Liver (tissue), 9 donors: ENCODE results near the gene CLPTM1L. TPM values are rescaled to one million over a fixed set of nuclear protein-coding genes. Genes with fewer than 3 reads are reported as not detected.

Experiments used
- DNase-seq: peaks from one replicate; pipeline ENCODE4 v3.0.0-alpha.2; 2017; ENCODE audit warnings: low spot score
- H3K27ac ChIP-seq, 2 donors: one replicate each; pipeline ENCODE4 v1.7.0; 2013; ENCODE audit warnings: inconsistent platforms in 2 of 2, low read length in 2 of 2, control low read depth in 1 of 2, low read depth in 1 of 2, mild to moderate bottlenecking in 1 of 2
- H3K27me3 ChIP-seq, 4 donors: one replicate each; pipeline versions ENCODE4 v1.6.1 to v1.7.0; 2013; ENCODE audit warnings: low read length in 3 of 4, inconsistent platforms in 1 of 4, mild to moderate bottlenecking in 1 of 4, moderate library complexity in 1 of 4; ENCODE audit not compliant: control insufficient read depth in 4 of 4, insufficient read depth in 4 of 4
- H3K36me3 ChIP-seq, 4 donors: one replicate each; pipeline versions ENCODE4 v1.6.1 to v1.7.0; 2013; ENCODE audit warnings: low read length in 3 of 4, mild to moderate bottlenecking in 3 of 4, low read depth in 1 of 4, moderate library complexity in 1 of 4; ENCODE audit not compliant: control insufficient read depth in 4 of 4, insufficient read depth in 3 of 4
- H3K4me1 ChIP-seq, 4 donors: one replicate each; pipeline versions ENCODE4 v1.6.1 to v1.7.0; 2013; ENCODE audit warnings: low read length in 3 of 4, mild to moderate bottlenecking in 3 of 4, moderate library complexity in 1 of 4; ENCODE audit not compliant: control insufficient read depth in 4 of 4, insufficient read depth in 4 of 4
- H3K4me3 ChIP-seq, 3 donors: one replicate each; pipeline versions ENCODE4 v1.6.1 to v1.7.0; 2013; ENCODE audit warnings: low read length in 3 of 3, control low read depth in 1 of 3, low read depth in 1 of 3, mild to moderate bottlenecking in 1 of 3
- H3K9ac ChIP-seq, 2 donors: one replicate each; pipeline ENCODE4 v1.7.0; 2013; ENCODE audit warnings: low read length in 2 of 2, mild to moderate bottlenecking in 2 of 2, moderate library complexity in 2 of 2, control low read depth in 1 of 2, low read depth in 1 of 2
- H3K9me3 ChIP-seq, 4 donors: one replicate each; pipeline versions ENCODE4 v1.6.1 to v1.7.0; 2013; ENCODE audit warnings: low read length in 3 of 4; ENCODE audit not compliant: control insufficient read depth in 4 of 4
- ATF3 ChIP-seq: IDR thresholded peaks from 2 replicates; pipeline ENCODE4 v1.6.1; 2016; ENCODE audit warnings: antibody characterized with exemption
- EGR1 ChIP-seq, 2 donors: IDR thresholded peaks; 2 replicates each; pipeline ENCODE4 v1.6.1; 2016 to 2018; ENCODE audit warnings: antibody characterized with exemption in 2 of 2, low read depth in 2 of 2
- FOXA2 ChIP-seq: IDR thresholded peaks from 2 replicates; pipeline ENCODE4 v1.6.1; 2016; ENCODE audit warnings: antibody characterized with exemption
- GABPA ChIP-seq, 2 donors: IDR thresholded peaks in 1 of 2; conservative IDR thresholded peaks in 1 of 2; 2 replicates each; pipeline ENCODE4 v1.6.1; 2016; ENCODE audit warnings: antibody characterized with exemption in 2 of 2, mild to moderate bottlenecking in 1 of 2, moderate library complexity in 1 of 2
- HNF4A ChIP-seq, 2 donors: conservative IDR thresholded peaks; 2 replicates each; pipeline ENCODE4 v1.6.1; 2016; ENCODE audit warnings: antibody characterized with exemption in 2 of 2, mild to moderate bottlenecking in 2 of 2
- HNF4G ChIP-seq: IDR thresholded peaks from 2 replicates; pipeline ENCODE4 v1.6.1; 2016; ENCODE audit warnings: antibody characterized with exemption
- JUND ChIP-seq, 2 donors: IDR thresholded peaks; 2 replicates each; pipeline ENCODE4 v1.6.1; 2016; ENCODE audit warnings: antibody characterized with exemption in 2 of 2
- MAX ChIP-seq: IDR thresholded peaks from 2 replicates; pipeline ENCODE4 v1.6.1; 2016; ENCODE audit warnings: antibody characterized with exemption
- NR2F2 ChIP-seq: IDR thresholded peaks from 2 replicates; pipeline ENCODE4 v1.6.1; 2016; ENCODE audit warnings: antibody characterized with exemption
- RAD21 ChIP-seq, 2 donors: IDR thresholded peaks; 2 replicates each; pipeline ENCODE4 v1.6.1; 2016; ENCODE audit warnings: antibody characterized with exemption in 2 of 2, mild to moderate bottlenecking in 2 of 2
- SP1 ChIP-seq: IDR thresholded peaks from 2 replicates; pipeline ENCODE4 v1.6.1; 2018; ENCODE audit warnings: antibody characterized with exemption, mild to moderate bottlenecking
- TAF1 ChIP-seq: conservative IDR thresholded peaks from 2 replicates; pipeline ENCODE4 v1.6.1; 2016; ENCODE audit warnings: antibody characterized with exemption, mild to moderate bottlenecking
- YY1 ChIP-seq: IDR thresholded peaks from 2 replicates; pipeline ENCODE4 v1.6.1; 2016; ENCODE audit warnings: antibody characterized with exemption, mild to moderate bottlenecking
- ZBTB33 ChIP-seq: IDR thresholded peaks from 2 replicates; pipeline ENCODE4 v1.6.1; 2016; ENCODE audit warnings: antibody characterized with exemption
- WGBS: extraction: QIAGEN DNeasy Blood & Tissue Kit; methylation state at CpG from one replicate; pipeline ENCODE4 v1.1.7; 2013; 5-methylcytosine and 5-hydroxymethylcytosine counted together
- polyA plus RNA-seq, 2 donors: library from polyadenylated mRNA; stranded (reverse) in 1 of 2; unstranded in 1 of 2; fragments of 200-250 nt in 1 of 2; fragments of >200 nt in 1 of 2; fragmentation: Nextera tagmentation in 1 of 2; extraction: Ambion mirVana in 1 of 2; gene quantifications; one replicate each; pipeline versions ENCODE4 v1.2.1 to v1.2.3, GENCODE V29; 2013 to 2015
- total RNA-seq, 2 donors: library from RNA; depleted of rRNA; stranded (reverse); fragments of >200 nt; gene quantifications; one replicate each; pipeline ENCODE4 v1.2.3, GENCODE V29; 2014
- donor health status: healthy.
- donor health status: healthy.
- donor health status: healthy.
- donor health status: healthy.
- donor health status: healthy.

CLPTM1L gene
- total and polyA plus RNA-seq, 4 donors: 69.2 to 255 (median 146) TPM

GRCh38 chr5:1351156-1351555, 6.3 kb upstream of the CLPTM1L start:
- no peak overlapping the region for H3K27ac ChIP-seq
- no peak overlapping the region for H3K4me3 ChIP-seq
- no peaks in the 10 kb centered on the region for H3K36me3 ChIP-seq
- H3K27me3 ChIP-seq: no peaks in the 10 kb centered on the region
- no peaks in the 10 kb centered on the region for H3K9me3 ChIP-seq
- H3K4me1 ChIP-seq: peaks cover 0 to 3% (median 0%) of the 10 kb centered on the region in 4 donors
- H3K9ac ChIP-seq: no peak overlapping the region
- WGBS: 82% methylated on average over 4 of the region's 4 CpGs
- no peak for TF ChIP-seq MAX
- TF ChIP-seq NR2F2: no peak
- TF ChIP-seq GABPA (IDR thresholded peaks at IDR 0.05 in 1 of 2, conservative IDR thresholded peaks at IDR 0.05 in 1 of 2): no peak
- DNase-seq: no peak

GRCh38 chr5:1349246-1349645, 4.3 kb upstream of the CLPTM1L start:
- TF ChIP-seq SP1: no peak
- no peak for TF ChIP-seq EGR1 (IDR thresholded peaks at IDR 0.05; ENCODE audit: low read depth in 2 of 2)
- TF ChIP-seq FOXA2: no peak
- TF ChIP-seq YY1: no peak
- TF ChIP-seq TAF1: no peak
- TF ChIP-seq ATF3: no peak
- no peak for TF ChIP-seq HNF4G
- peaks cover 0 to 12% (median 10%) of the 10 kb centered on the region in 4 donors for H3K4me1 ChIP-seq
- no peaks in the 10 kb centered on the region for H3K9me3 ChIP-seq
- DNase-seq: no peak
- H3K4me3 ChIP-seq: no peak overlapping the region
- H3K27me3 ChIP-seq: no peaks in the 10 kb centered on the region
- H3K36me3 ChIP-seq: no peaks in the 10 kb centered on the region
- H3K27ac ChIP-seq: no peak overlapping the region
- H3K9ac ChIP-seq: no peak overlapping the region
- WGBS: 37% methylated on average over 12 of the region's 12 CpGs

GRCh38 chr5:1348986-1349245, 4.0 kb upstream of the CLPTM1L start:
- H3K4me3 ChIP-seq: no peak overlapping the region
- H3K4me1 ChIP-seq: peaks cover 0 to 15% (median 12%) of the 10 kb centered on the region in 4 donors
- WGBS: 72% methylated on average over 1 of the region's 1 CpG
- H3K27me3 ChIP-seq: no peaks in the 10 kb centered on the region
- DNase-seq: no peak
- H3K9ac ChIP-seq: no peak overlapping the region
- H3K9me3 ChIP-seq: no peaks in the 10 kb centered on the region
- no peak for TF ChIP-seq ATF3
- TF ChIP-seq MAX: no peak
- TF ChIP-seq JUND (IDR thresholded peaks at IDR 0.05): no peak
- no peak for TF ChIP-seq SP1
- no peak for TF ChIP-seq RAD21 (IDR thresholded peaks at IDR 0.05)
- no peak for TF ChIP-seq HNF4G
- no peak for TF ChIP-seq YY1
- TF ChIP-seq NR2F2: no peak
- no peak for TF ChIP-seq ZBTB33
- no peak for TF ChIP-seq TAF1
- no peak for TF ChIP-seq HNF4A (conservative IDR thresholded peaks at IDR 0.05)
- no peak overlapping the region for H3K27ac ChIP-seq
- no peaks in the 10 kb centered on the region for H3K36me3 ChIP-seq
